K562 (cell line): ENCODE results near the gene RASGRP2. TPM values are rescaled to one million over a fixed set of nuclear protein-coding genes. Genes with fewer than 3 reads are reported as not detected.

ENCODE experiments used
- ADNP ChIP-seq: fragments of 200-800 bp; sonication (Bioruptor generic); IDR thresholded peaks from 2 replicates; pipeline ENCODE4 v1.6.1; 2016; ENCODE audit warnings: missing genetic modification characterization, missing compliant biosample characterization
- CHD4 ChIP-seq: fragments of 200-600 bp; sonication (generic); IDR thresholded peaks from 3 replicates; pipeline ENCODE4 v1.6.1; 2012; ENCODE audit warnings: low read depth, mild to moderate bottlenecking, mixed read lengths, low read length, inconsistent platforms; ENCODE audit not compliant: insufficient read depth, insufficient replicate concordance, poor library complexity, severe bottlenecking
- DACH1 ChIP-seq: fragments of 450-650 bp; IDR thresholded peaks from 2 replicates; pipeline ENCODE4 v1.6.1; 2018; ENCODE audit not compliant: partially characterized antibody
- DNMT1 ChIP-seq: fragments of 450-650 bp; IDR thresholded peaks from 2 replicates; pipeline ENCODE4 v1.6.1; 2016; ENCODE audit warnings: antibody characterized with exemption, mild to moderate bottlenecking
- EHMT2 ChIP-seq: fragments of 450-650 bp; IDR thresholded peaks from 2 replicates; pipeline ENCODE4 v1.6.1; 2018; ENCODE audit warnings: antibody characterized with exemption
- ETV6 ChIP-seq, 3 experiments: fragments of 150-350 bp in 1 of 3; sonication (generic) in 1 of 3; formaldehyde crosslinking in 1 of 3; IDR thresholded peaks; 2 replicates each; pipeline versions ENCODE4 v1.6.1 to v1.8.0; 2014 to 2022; ENCODE audit warnings: borderline replicate concordance in 2 of 3, low read depth in 2 of 3, antibody characterized with exemption in 1 of 3, low read length in 1 of 3, mild to moderate bottlenecking in 1 of 3, missing genetic modification reagents in 1 of 3
- GABPB1 ChIP-seq: sonication (generic); formaldehyde crosslinking; IDR thresholded peaks from 2 replicates; pipeline ENCODE4 v1.8.0; 2022; ENCODE audit warnings: mild to moderate bottlenecking, missing genetic modification reagents
- HMG20A ChIP-seq: fragments of 450-650 bp; formaldehyde crosslinking; conservative IDR thresholded peaks from 2 replicates; pipeline ENCODE4 v1.4.0; 2020; ENCODE audit warnings: mild to moderate bottlenecking, mixed read lengths
- HMG20B ChIP-seq: fragments of 250-450 bp; sonication (Bioruptor Pico); IDR thresholded peaks from 2 replicates; pipeline ENCODE4 v1.5.0; 2021; ENCODE audit warnings: mild to moderate bottlenecking
- JUNB ChIP-seq: fragments of 450-650 bp; formaldehyde crosslinking; conservative IDR thresholded peaks from 2 replicates; pipeline ENCODE4 v1.4.0; 2020; ENCODE audit warnings: mild to moderate bottlenecking
- KLF6 ChIP-seq: fragments of 250-450 bp; sonication (Bioruptor Pico); IDR thresholded peaks from 2 replicates; pipeline ENCODE4 v1.4.0; 2020; ENCODE audit warnings: mild to moderate bottlenecking, moderate library complexity, borderline replicate concordance
- MEIS2 ChIP-seq: fragments of 450-650 bp; IDR thresholded peaks from 2 replicates; pipeline ENCODE4 v1.6.1; 2014; ENCODE audit warnings: mild to moderate bottlenecking; ENCODE audit not compliant: partially characterized antibody
- PURB ChIP-seq: sonication (generic); formaldehyde crosslinking; IDR thresholded peaks from 2 replicates; pipeline ENCODE4 v1.9.0; 2021; ENCODE audit warnings: low read depth, mild to moderate bottlenecking, missing genetic modification reagents
- RBM22 ChIP-seq: fragments of 200-400 bp; formaldehyde crosslinking; IDR thresholded peaks from 2 replicates; pipeline ENCODE4 v1.6.1; 2018; ENCODE audit warnings: low read length, low read depth; ENCODE audit not compliant: poor library complexity, severe bottlenecking
- SMAD4 ChIP-seq: fragments of 250-450 bp; sonication (Bioruptor Pico); conservative IDR thresholded peaks from 2 replicates; pipeline ENCODE4 v1.8.0; 2021; ENCODE audit warnings: inconsistent platforms, mild to moderate bottlenecking, moderate library complexity
- TAF15 ChIP-seq: fragments of 200-400 bp; formaldehyde crosslinking; IDR thresholded peaks from 2 replicates; pipeline ENCODE4 v1.6.1; 2017; ENCODE audit warnings: mild to moderate bottlenecking, low read depth, low read length, moderate library complexity
- ZBTB5 ChIP-seq: fragments of 450-650 bp; IDR thresholded peaks from 2 replicates; pipeline ENCODE4 v1.6.1; 2017; ENCODE audit warnings: antibody characterized with exemption
- ZSCAN32 ChIP-seq: fragments of 450-650 bp; formaldehyde crosslinking; IDR thresholded peaks from 2 replicates; pipeline ENCODE4 v1.4.0; 2020; ENCODE audit warnings: mild to moderate bottlenecking, moderate library complexity
- polyA plus RNA-seq, 8 experiments: library from polyadenylated mRNA; depleted of rRNA in 4 of 8; stranded (reverse) in 5 of 8; unstranded in 3 of 8; fragments of >200 nt; fragmentation: Nextera tagmentation in 2 of 8; fragmentation: Illumina TruSeq in 1 of 8; extraction: Ambion mirVana in 2 of 8; extraction: Trizol in 1 of 8; gene quantifications; 2 replicates each; pipeline versions ENCODE4 v1.2.1 to v1.2.3, GENCODE V29; 2011 to 2014; ENCODE audit warnings: inconsistent platforms in 1 of 8, missing spikeins in 1 of 8
- total RNA-seq, 7 experiments: library from RNA; depleted of rRNA in 6 of 7; stranded (reverse); fragments of >200 nt in 6 of 7; fragmentation: Illumina TruSeq in 2 of 7; extraction: Trizol in 2 of 7; gene quantifications; 2 replicates each; pipeline versions ENCODE4 v1.2.1 to v1.2.3, GENCODE V29; 2011 to 2021; ENCODE audit warnings: low replicate concordance in 1 of 7
- TF ChIP-seq, protein P1 (sequence below): fragments of 450-650 bp; IDR thresholded peaks from 2 replicates; pipeline ENCODE4 v1.6.1; 2016; ENCODE audit warnings: borderline replicate concordance
- TF ChIP-seq, protein P2 (sequence below): sonication (generic); formaldehyde crosslinking; IDR thresholded peaks from 2 replicates; pipeline ENCODE4 v1.8.1; 2023; ENCODE audit warnings: mild to moderate bottlenecking, missing genetic modification reagents
- TF ChIP-seq, protein P3 (sequence below): sonication (generic); formaldehyde crosslinking; IDR thresholded peaks from 2 replicates; pipeline ENCODE4 v1.8.1; 2023; ENCODE audit warnings: mild to moderate bottlenecking, missing genetic modification reagents, moderate library complexity

Gene RASGRP2
- total and polyA plus RNA-seq, 9 of the 15 experiments (the other 6 are each of a cell fraction or from before 2014, with no cell fraction given), result 0.87 to 22.7 (median 5.5) TPM

- TF ChIP-seq, protein P1, sequence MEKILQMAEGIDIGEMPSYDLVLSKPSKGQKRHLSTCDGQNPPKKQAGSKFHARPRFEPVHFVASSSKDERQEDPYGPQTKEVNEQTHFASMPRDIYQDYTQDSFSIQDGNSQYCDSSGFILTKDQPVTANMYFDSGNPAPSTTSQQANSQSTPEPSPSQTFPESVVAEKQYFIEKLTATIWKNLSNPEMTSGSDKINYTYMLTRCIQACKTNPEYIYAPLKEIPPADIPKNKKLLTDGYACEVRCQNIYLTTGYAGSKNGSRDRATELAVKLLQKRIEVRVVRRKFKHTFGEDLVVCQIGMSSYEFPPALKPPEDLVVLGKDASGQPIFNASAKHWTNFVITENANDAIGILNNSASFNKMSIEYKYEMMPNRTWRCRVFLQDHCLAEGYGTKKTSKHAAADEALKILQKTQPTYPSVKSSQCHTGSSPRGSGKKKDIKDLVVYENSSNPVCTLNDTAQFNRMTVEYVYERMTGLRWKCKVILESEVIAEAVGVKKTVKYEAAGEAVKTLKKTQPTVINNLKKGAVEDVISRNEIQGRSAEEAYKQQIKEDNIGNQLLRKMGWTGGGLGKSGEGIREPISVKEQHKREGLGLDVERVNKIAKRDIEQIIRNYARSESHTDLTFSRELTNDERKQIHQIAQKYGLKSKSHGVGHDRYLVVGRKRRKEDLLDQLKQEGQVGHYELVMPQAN, result no peak
- TF ChIP-seq, protein P2, sequence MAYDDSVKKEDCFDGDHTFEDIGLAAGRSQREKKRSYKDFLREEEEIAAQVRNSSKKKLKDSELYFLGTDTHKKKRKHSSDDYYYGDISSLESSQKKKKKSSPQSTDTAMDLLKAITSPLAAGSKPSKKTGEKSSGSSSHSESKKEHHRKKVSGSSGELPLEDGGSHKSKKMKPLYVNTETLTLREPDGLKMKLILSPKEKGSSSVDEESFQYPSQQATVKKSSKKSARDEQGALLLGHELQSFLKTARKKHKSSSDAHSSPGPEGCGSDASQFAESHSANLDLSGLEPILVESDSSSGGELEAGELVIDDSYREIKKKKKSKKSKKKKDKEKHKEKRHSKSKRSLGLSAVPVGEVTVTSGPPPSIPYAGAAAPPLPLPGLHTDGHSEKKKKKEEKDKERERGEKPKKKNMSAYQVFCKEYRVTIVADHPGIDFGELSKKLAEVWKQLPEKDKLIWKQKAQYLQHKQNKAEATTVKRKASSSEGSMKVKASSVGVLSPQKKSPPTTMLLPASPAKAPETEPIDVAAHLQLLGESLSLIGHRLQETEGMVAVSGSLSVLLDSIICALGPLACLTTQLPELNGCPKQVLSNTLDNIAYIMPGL (CRISPR knock-in tag), result no peak
- TF ChIP-seq ETV6 (IDR thresholded peaks at IDR 0.05; ENCODE audit: borderline replicate concordance in 1 of 2, low read depth in 2 of 2, low read length in 1 of 2) (no peak), ETV6 (CRISPR knock-in tag; IDR thresholded peaks at IDR 0.05; ENCODE audit: borderline replicate concordance) (no peak), DACH1 (no peak), MEIS2 (no peak), ZSCAN32 (no peak), KLF6 (CRISPR knock-in tag) (no peak), DNMT1 (no peak), ADNP (no peak), EHMT2 (no peak), PURB (CRISPR knock-in tag) (no peak), HMG20A (no peak), TAF15 (no peak), JUNB (CRISPR knock-in tag) (no peak), CHD4 (no peak), HMG20B (CRISPR knock-in tag) (no peak), GABPB1 (CRISPR knock-in tag) (peak; percentile 49; the same call in 1 of the 2 replicates), RBM22 (no peak), SMAD4 (CRISPR knock-in tag) (peak; percentile 52), ZBTB5 (no peak)
- TF ChIP-seq, protein P3, sequence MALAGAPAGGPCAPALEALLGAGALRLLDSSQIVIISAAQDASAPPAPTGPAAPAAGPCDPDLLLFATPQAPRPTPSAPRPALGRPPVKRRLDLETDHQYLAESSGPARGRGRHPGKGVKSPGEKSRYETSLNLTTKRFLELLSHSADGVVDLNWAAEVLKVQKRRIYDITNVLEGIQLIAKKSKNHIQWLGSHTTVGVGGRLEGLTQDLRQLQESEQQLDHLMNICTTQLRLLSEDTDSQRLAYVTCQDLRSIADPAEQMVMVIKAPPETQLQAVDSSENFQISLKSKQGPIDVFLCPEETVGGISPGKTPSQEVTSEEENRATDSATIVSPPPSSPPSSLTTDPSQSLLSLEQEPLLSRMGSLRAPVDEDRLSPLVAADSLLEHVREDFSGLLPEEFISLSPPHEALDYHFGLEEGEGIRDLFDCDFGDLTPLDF, result no peak
These were observed 10.4 kb upstream of the RASGRP2 start (continued) for GRCh38 chr11:64754124-64754918.
